ENCODE data around the gene MSTO1. TPM values are rescaled to one million over a fixed set of nuclear protein-coding genes. Genes with fewer than 3 reads are reported as not detected.
"Not testable (repeated sequence)": the region's sequence is repeated elsewhere in the genome, so short reads cannot be mapped to it uniquely, and the experiment has no call there.

The MSTO1 gene
- total RNA-seq, 4 donors from 2014 or later: 11.7 to 31.6 (median 24.1) TPM

GRCh38 chr1:155598842-155599331 is 11.1 kb upstream of the MSTO1 start:
- TF ChIP-seq POLR2A (IDR thresholded peaks at IDR 0.05) (no peak), EP300 (IDR thresholded peaks at IDR 0.05) (no peak), CTCF (IDR thresholded peaks at IDR 0.05) (no peak)
- Histone ChIP-seq H3K27ac (no peak overlapping the region), H3K4me3 (peak overlapping the region; percentile 30), H3K36me3 (no peaks in the 10 kb centered on the region), H3K9me3 (no peaks in the 10 kb centered on the region), H3K27me3 (no peaks in the 10 kb centered on the region), H3K4me1 (peaks cover 14% of the 10 kb centered on the region)
- WGBS: 10% methylated on average over 12 of the region's 12 CpGs
- DNase-seq (ENCODE audit: low spot score in 2 of 2): no peak

- H3K36me3 ChIP-seq; DNase-seq (ENCODE audit: low spot score in 2 of 2); H3K27ac ChIP-seq; H3K27me3 ChIP-seq; H3K9me3 ChIP-seq; H3K4me3 ChIP-seq: not testable (repeated sequence)
- 17% methylated on average over 12 of the region's 12 CpGs for WGBS
- H3K4me1 ChIP-seq: peaks cover 14% of the 10 kb centered on the region
Measured at GRCh38 chr1:155599828-155600572, 10.0 kb upstream of the MSTO1 start.

GRCh38 chr1:155607708-155608107 is 2.3 kb upstream of the MSTO1 start:
- Histone ChIP-seq H3K27ac (no peak overlapping the region), H3K36me3 (peaks cover 7% of the 10 kb centered on the region), H3K27me3 (no peaks in the 10 kb centered on the region), H3K4me1 (peaks cover 4% of the 10 kb centered on the region), H3K4me3 (no peak overlapping the region), H3K9me3 (no peaks in the 10 kb centered on the region)
- 86% methylated on average over 7 of the region's 7 CpGs for WGBS
- DNase-seq (ENCODE audit: low spot score in 2 of 2): peak in 1 of 2 donors; percentile 8
- TF ChIP-seq POLR2AphosphoS5 (IDR thresholded peaks at IDR 0.05): no peak
- TF ChIP-seq EP300 (IDR thresholded peaks at IDR 0.05): no peak
- no peak for TF ChIP-seq CTCF (IDR thresholded peaks at IDR 0.05)
- no peak for TF ChIP-seq POLR2A (IDR thresholded peaks at IDR 0.05)

- DNase-seq (ENCODE audit: low spot score in 2 of 2): no peak
- Histone ChIP-seq H3K27ac (no peak overlapping the region), H3K36me3 (peaks cover 14% of the 10 kb centered on the region), H3K4me1 (peaks cover 4% of the 10 kb centered on the region), H3K9me3 (no peaks in the 10 kb centered on the region), H3K4me3 (no peak overlapping the region), H3K27me3 (no peaks in the 10 kb centered on the region)
- whole genome bisulfite sequencing: 94% methylated on average over 9 of the region's 9 CpGs
- TF ChIP-seq CTCF (IDR thresholded peaks at IDR 0.05) (no peak), EP300 (IDR thresholded peaks at IDR 0.05) (no peak), POLR2AphosphoS5 (IDR thresholded peaks at IDR 0.05) (no peak), POLR2A (IDR thresholded peaks at IDR 0.05) (no peak)
Measured at GRCh38 chr1:155608888-155609225, 1.2 kb upstream of the MSTO1 start.

GRCh38 chr1:155610257-155610647 is 234 bp downstream of the MSTO1 start:
- H3K9me3 ChIP-seq; H3K4me1 ChIP-seq; H3K27ac ChIP-seq; DNase-seq (ENCODE audit: low spot score in 2 of 2); H3K27me3 ChIP-seq: not testable (repeated sequence)
- no CpG with 5 or more reads among the region's 33 CpGs for WGBS
- H3K36me3 ChIP-seq: peaks cover 20% of the 10 kb centered on the region
- peak overlapping the region; percentile 53 for H3K4me3 ChIP-seq

- not testable (repeated sequence) for H3K4me3 ChIP-seq; DNase-seq (ENCODE audit: low spot score in 2 of 2); H3K9me3 ChIP-seq; H3K4me1 ChIP-seq; H3K27me3 ChIP-seq; H3K27ac ChIP-seq
- WGBS: no CpG with 5 or more reads among the region's 2 CpGs
- H3K36me3 ChIP-seq: peaks cover 22% of the 10 kb centered on the region
Measured at GRCh38 chr1:155613226-155613625, 3.2 kb downstream of the MSTO1 start.

- no peaks in the 10 kb centered on the region for H3K27me3 ChIP-seq
- no peak for TF ChIP-seq EP300 (IDR thresholded peaks at IDR 0.05)
- no peak for TF ChIP-seq CTCF (IDR thresholded peaks at IDR 0.05)
- TF ChIP-seq POLR2AphosphoS5 (IDR thresholded peaks at IDR 0.05): no peak
- no peak for TF ChIP-seq POLR2A (IDR thresholded peaks at IDR 0.05)
- no peaks in the 10 kb centered on the region for H3K36me3 ChIP-seq
- DNase-seq (ENCODE audit: low spot score in 2 of 2): no peak
- no peaks in the 10 kb centered on the region for H3K9me3 ChIP-seq
- H3K4me3 ChIP-seq: no peak overlapping the region
- no peak overlapping the region for H3K27ac ChIP-seq
- 68% methylated on average over 2 of the region's 2 CpGs for WGBS
- no peaks in the 10 kb centered on the region for H3K4me1 ChIP-seq
Measured at GRCh38 chr1:155622191-155622590, 12.2 kb downstream of the MSTO1 start.

Data from suprapubic skin (tissue), 4 donors.